Measurements from ENCODE around the gene NCAPH2. TPM values are rescaled to one million over a fixed set of nuclear protein-coding genes. Genes with fewer than 3 reads are reported as not detected.
"Not testable (repeated sequence)": the region's sequence is repeated elsewhere in the genome, so short reads cannot be mapped to it uniquely, and the experiment has no call there.

The NCAPH2 gene
- total RNA-seq, 2 experiments from 2014 or later: 184 to 185 TPM

GRCh38 chr22:50536226-50536625 is 28.2 kb downstream of the NCAPH2 start:
- H3K4me1 Mint-ChIP-seq (ENCODE audit: low read depth): peaks cover 39% of the 10 kb centered on the region
- H3K9me3 Mint-ChIP-seq: no peaks in the 10 kb centered on the region
- ATAC-seq (ENCODE audit: poor library complexity): no peak
- no peaks in the 10 kb centered on the region for H3K36me3 Mint-ChIP-seq (ENCODE audit: low read depth)
- peak overlapping the region; percentile 79 for H3K27ac Mint-ChIP-seq
- ChIA-PET CTCF (interaction anchor here (1.2 kb wide), 1 partner anchor 12 kb away, joined by 3 read pairs; no protein-coding TSS in a partner anchor), POLR2A (interaction anchor here (10.0 kb wide), 1 partner anchor 9 kb away, joined by 258 read pairs; the partner anchor contains the start of genes SCO2 and TYMP)
- H3K4me3 Mint-ChIP-seq: no peak overlapping the region
- no peaks in the 10 kb centered on the region for H3K36me3 ChIP-seq (ENCODE audit: insufficient read depth, low read length)
- H3K27me3 ChIP-seq (ENCODE audit: control insufficient read depth in 1 of 2, insufficient read depth in 2 of 2, low read length in 2 of 2): no peaks in the 10 kb centered on the region
- peaks cover 62% of the 10 kb centered on the region for H3K4me1 ChIP-seq (ENCODE audit: insufficient read depth, low read length)
- H3K27me3 Mint-ChIP-seq: peaks cover 13% of the 10 kb centered on the region
- no peaks in the 10 kb centered on the region for H3K9me3 ChIP-seq (ENCODE audit: control insufficient read depth in 1 of 2, insufficient read depth in 1 of 2, low read length in 2 of 2)
- no peak overlapping the region for H3K4me3 ChIP-seq (ENCODE audit: low read length)
- intact Hi-C loops (cut with DNase I, micrococcal nuclease): no loop called here
- no peak overlapping the region for H3K27ac ChIP-seq (ENCODE audit: low read depth in 1 of 2, low read length in 2 of 2)
- no peak for TF ChIP-seq CTCF (IDR thresholded peaks at IDR 0.05)
- no peak for DNase-seq

GRCh38 chr22:50537765-50538164 is 29.7 kb downstream of the NCAPH2 start:
- Histone ChIP-seq H3K27ac (ENCODE audit: low read depth in 1 of 2, low read length in 2 of 2) (peak overlapping the region; percentile 92 to 99), H3K4me1 (ENCODE audit: insufficient read depth, low read length) (peaks cover 51% of the 10 kb centered on the region), H3K27me3 (ENCODE audit: control insufficient read depth in 1 of 2, insufficient read depth in 2 of 2, low read length in 2 of 2) (no peaks in the 10 kb centered on the region), H3K9me3 (ENCODE audit: control insufficient read depth in 1 of 2, insufficient read depth in 1 of 2, low read length in 2 of 2) (no peaks in the 10 kb centered on the region), H3K36me3 (ENCODE audit: insufficient read depth, low read length) (no peaks in the 10 kb centered on the region), H3K4me3 (ENCODE audit: low read length) (no peak overlapping the region)
- Mint-ChIP-seq H3K36me3 (ENCODE audit: low read depth) (no peaks in the 10 kb centered on the region), H3K4me3 (no peak overlapping the region), H3K27ac (peak overlapping the region; percentile 99), H3K4me1 (ENCODE audit: low read depth) (peaks cover 43% of the 10 kb centered on the region), H3K27me3 (peaks cover 9% of the 10 kb centered on the region), H3K9me3 (no peaks in the 10 kb centered on the region)
- ATAC-seq (ENCODE audit: poor library complexity) (no peak), DNase-seq (no peak)
- ChIA-PET POLR2A (interaction anchor here (3.6 to 10.0 kb wide), 3 partner anchors 11 to 29 kb away, joined by 52 to 258 read pairs (median 87); partner anchors contain the start of genes LMF2, NCAPH2, SCO2 and TYMP), CTCF (interaction anchor here (1.3 to 2.0 kb wide), 2 partner anchors 11 to 12 kb away, joined by 4 to 12 read pairs; partner anchors contain the start of gene SCO2)
- intact Hi-C loops (cut with DNase I, micrococcal nuclease): no loop called here
- TF ChIP-seq CTCF (IDR thresholded peaks at IDR 0.05): no peak

GRCh38 chr22:50540381-50540780 is 32.4 kb downstream of the NCAPH2 start:
- Histone ChIP-seq H3K27me3 (ENCODE audit: control insufficient read depth in 1 of 2, insufficient read depth in 2 of 2, low read length in 2 of 2) (no peaks in the 10 kb centered on the region), H3K4me3 (ENCODE audit: low read length) (no peak overlapping the region), H3K36me3 (ENCODE audit: insufficient read depth, low read length) (no peaks in the 10 kb centered on the region), H3K27ac (ENCODE audit: low read depth in 1 of 2, low read length in 2 of 2) (peak overlapping the region; percentile 92 to 99), H3K4me1 (ENCODE audit: insufficient read depth, low read length) (peaks cover 52% of the 10 kb centered on the region), H3K9me3 (ENCODE audit: control insufficient read depth in 1 of 2, insufficient read depth in 1 of 2, low read length in 2 of 2) (no peaks in the 10 kb centered on the region)
- DNase-seq (no peak), ATAC-seq (ENCODE audit: poor library complexity) (no peak)
- POLR2A ChIA-PET: interaction anchor here (1.8 to 10.0 kb wide), 8 partner anchors 9 to 81 kb away, joined by 7 to 258 read pairs (median 31); partner anchors contain the start of genes CHKB, LMF2, NCAPH2 and SCO2
- intact Hi-C loops (cut with DNase I, micrococcal nuclease): no loop called here
- CTCF ChIA-PET: interaction anchor here (0.7 to 3.2 kb wide), 5 partner anchors 11 to 80 kb away, joined by 3 to 66 read pairs (median 5); partner anchors contain the start of genes SCO2, SYCE3 and TYMP
- Mint-ChIP-seq H3K27ac (peak overlapping the region; percentile 99), H3K4me1 (ENCODE audit: low read depth) (peaks cover 40% of the 10 kb centered on the region), H3K9me3 (no peaks in the 10 kb centered on the region), H3K36me3 (ENCODE audit: low read depth) (no peaks in the 10 kb centered on the region), H3K4me3 (no peak overlapping the region), H3K27me3 (no peaks in the 10 kb centered on the region)
- no peak for TF ChIP-seq CTCF (IDR thresholded peaks at IDR 0.05)

- Mint-ChIP-seq H3K4me1 (ENCODE audit: low read depth) (peaks cover 48% of the 10 kb centered on the region), H3K27ac (peak overlapping the region; percentile 99)
- peak overlapping the region in 1 of 2 donors; percentile 14 for H3K27ac ChIP-seq (ENCODE audit: low read depth in 1 of 2, low read length in 2 of 2)
- H3K9me3 ChIP-seq (ENCODE audit: control insufficient read depth in 1 of 2, insufficient read depth in 1 of 2, low read length in 2 of 2); H3K27me3 ChIP-seq (ENCODE audit: control insufficient read depth in 1 of 2, insufficient read depth in 2 of 2, low read length in 2 of 2); H3K4me3 Mint-ChIP-seq; H3K4me3 ChIP-seq (ENCODE audit: low read length); H3K27me3 Mint-ChIP-seq; intact Hi-C loops (cut with DNase I, micrococcal nuclease); H3K9me3 Mint-ChIP-seq; ATAC-seq (ENCODE audit: poor library complexity); H3K36me3 ChIP-seq (ENCODE audit: insufficient read depth, low read length); H3K36me3 Mint-ChIP-seq (ENCODE audit: low read depth): not testable (repeated sequence)
- POLR2A ChIA-PET: interaction anchor here (1.0 to 10.0 kb wide), 5 partner anchors 10 to 86 kb away, joined by 3 to 258 read pairs (median 5); partner anchors contain the start of genes ARSA, LMF2, NCAPH2 and SCO2
- CTCF ChIA-PET: interaction anchor here (1.4 to 3.2 kb wide), 3 partner anchors 15 to 21 kb away, joined by 4 to 66 read pairs (median 8); partner anchors contain the start of genes SCO2 and SYCE3
- H3K4me1 ChIP-seq (ENCODE audit: insufficient read depth, low read length): peaks cover 62% of the 10 kb centered on the region
- peak in 2 of 14 experiments; percentile 61 to 74 for DNase-seq
Measured at GRCh38 chr22:50541667-50542026, 33.6 kb downstream of the NCAPH2 start.
